Dedifferentiated amniotic fluid mesenchymal stem cell (primary cell): Measurements from ENCODE around the gene MID1IP1.

Experiments
- DNase-seq: peaks from one replicate; pipeline ENCODE4 v3.0.0-alpha.2; 2016; ENCODE audit errors: extremely low spot score

MID1IP1 gene

GRCh38 chrX:38816155-38816554 is 14.9 kb downstream of the MID1IP1 start:
- no peak for DNase-seq

- DNase-seq = no peak
Measured at GRCh38 chrX:38817004-38817703, 15.9 kb downstream of the MID1IP1 start.

- no peak for DNase-seq
Measured at GRCh38 chrX:38819163-38819562, 17.9 kb downstream of the MID1IP1 start.

- DNase-seq = no peak
Measured at GRCh38 chrX:38819709-38820108, 18.4 kb downstream of the MID1IP1 start.

- no peak for DNase-seq
Measured at GRCh38 chrX:38820751-38821150, 19.5 kb downstream of the MID1IP1 start.

- no peak for DNase-seq
Measured at GRCh38 chrX:38824176-38824575, 22.9 kb downstream of the MID1IP1 start.

GRCh38 chrX:38831949-38832348 is 30.7 kb downstream of the MID1IP1 start:
- DNase-seq = no peak

- no peak for DNase-seq
Measured at GRCh38 chrX:38837389-38837788, 36.1 kb downstream of the MID1IP1 start.

GRCh38 chrX:38839277-38839676 is 38.0 kb downstream of the MID1IP1 start:
- DNase-seq = no peak

- DNase-seq = no peak
Measured at GRCh38 chrX:38839944-38840343, 38.7 kb downstream of the MID1IP1 start.

GRCh38 chrX:38841750-38842149 is 40.5 kb downstream of the MID1IP1 start:
- DNase-seq = no peak

GRCh38 chrX:38845426-38845825 is 44.2 kb downstream of the MID1IP1 start:
- no peak for DNase-seq

GRCh38 chrX:38847206-38847902 is 46.1 kb downstream of the MID1IP1 start:
- DNase-seq = no peak

- no peak for DNase-seq
Measured at GRCh38 chrX:38847903-38848230, 46.6 kb downstream of the MID1IP1 start.

GRCh38 chrX:38848671-38849455 is 47.6 kb downstream of the MID1IP1 start:
- no peak for DNase-seq

GRCh38 chrX:38850807-38851544 is 49.7 kb downstream of the MID1IP1 start:
- DNase-seq = no peak

GRCh38 chrX:38854305-38854704 is 53.0 kb downstream of the MID1IP1 start:
- no peak for DNase-seq
